ENCODE measurements around the gene HINT1. TPM values are rescaled to one million over a fixed set of nuclear protein-coding genes. Genes with fewer than 3 reads are reported as not detected.

The HINT1 gene
- total RNA-seq (245 TPM), polyA plus RNA-seq (ENCODE audit: insufficient read depth in 1 of 8, insufficient read length in 8 of 8, low replicate concordance in 1 of 8) (100 to 1,000 TPM; 288 to 411 (median 339) TPM)
- long read RNA-seq, donor 1, transcript HINT1-201 (3 exons, 1,081 nt): major isoform, 165 of 187 reads
- long read RNA-seq, donor 1, transcript HINT1-209 (3 exons, 656 nt): minor isoform, 5 of 187 reads
- long read RNA-seq, donor 1, partial matches to known transcripts: 10 of 187 reads
- long read RNA-seq, donor 1, other reads (novel, unspliced or antisense): 6 of 187 reads
- long read RNA-seq, donor 2, transcript HINT1-201 (3 exons, 1,081 nt): major isoform, 52 of 61 reads
- long read RNA-seq, donor 2, partial matches to known transcripts: 8 of 61 reads
- long read RNA-seq, donor 2, other reads (novel, unspliced or antisense): 0 of 61 reads
- long read RNA-seq, donor 3, transcript HINT1-201 (3 exons, 1,081 nt): major isoform, 268 of 294 reads
- long read RNA-seq, donor 3, transcript HINT1-209 (3 exons, 656 nt): minor isoform, 7 of 294 reads
- long read RNA-seq, donor 3, partial matches to known transcripts: 6 of 294 reads
- long read RNA-seq, donor 3, other reads (novel, unspliced or antisense): 11 of 294 reads
- long read RNA-seq, donor 4, transcript HINT1-201 (3 exons, 1,081 nt): major isoform, 316 of 370 reads
- long read RNA-seq, donor 4, transcript HINT1-209 (3 exons, 656 nt): minor isoform, 7 of 370 reads
- long read RNA-seq, donor 4, partial matches to known transcripts: 33 of 370 reads
- long read RNA-seq, donor 4, other reads (novel, unspliced or antisense): 12 of 370 reads
- long read RNA-seq, donor 5, transcript HINT1-209 (3 exons, 656 nt): minor isoform, 15 of 826 reads
- long read RNA-seq, donor 5, transcript HINT1-201 (3 exons, 1,081 nt): major isoform, 694 of 826 reads
- long read RNA-seq, donor 5, partial matches to known transcripts: 44 of 826 reads
- long read RNA-seq, donor 5, other reads (novel, unspliced or antisense): 69 of 826 reads
- long read RNA-seq, donor 6, transcript HINT1-201 (3 exons, 1,081 nt): major isoform, 884 of 1,094 reads
- long read RNA-seq, donor 6, transcript HINT1-209 (3 exons, 656 nt): minor isoform, 19 of 1,094 reads
- long read RNA-seq, donor 6, transcript HINT1-204 (2 exons, 681 nt): minor isoform, 11 of 1,094 reads
- long read RNA-seq, donor 6, partial matches to known transcripts: 94 of 1,094 reads
- long read RNA-seq, donor 6, other reads (novel, unspliced or antisense): 84 of 1,094 reads
- long read RNA-seq, donor 7, transcript HINT1-209 (3 exons, 656 nt): minor isoform, 10 of 574 reads
- long read RNA-seq, donor 7, transcript HINT1-201 (3 exons, 1,081 nt): major isoform, 480 of 574 reads
- long read RNA-seq, donor 7, transcript HINT1-204 (2 exons, 681 nt): minor isoform, 6 of 574 reads
- long read RNA-seq, donor 7, partial matches to known transcripts: 61 of 574 reads
- long read RNA-seq, donor 7, other reads (novel, unspliced or antisense): 17 of 574 reads
- long read RNA-seq, donor 8, transcript HINT1-201 (3 exons, 1,081 nt): major isoform, 326 of 466 reads
- long read RNA-seq, donor 8, transcript HINT1-209 (3 exons, 656 nt): minor isoform, 14 of 466 reads
- long read RNA-seq, donor 8, partial matches to known transcripts: 79 of 466 reads
- long read RNA-seq, donor 8, other reads (novel, unspliced or antisense): 42 of 466 reads
- long read RNA-seq, donor 9, transcript HINT1-209 (3 exons, 656 nt): minor isoform, 8 of 829 reads
- long read RNA-seq, donor 9, transcript HINT1-201 (3 exons, 1,081 nt): major isoform, 337 of 829 reads
- long read RNA-seq, donor 9, partial matches to known transcripts: 467 of 829 reads
- long read RNA-seq, donor 9, other reads (novel, unspliced or antisense): 16 of 829 reads
- long read RNA-seq, donor 10, transcript HINT1-209 (3 exons, 656 nt): minor isoform, 5 of 769 reads
- long read RNA-seq, donor 10, transcript HINT1-201 (3 exons, 1,081 nt): major isoform, 601 of 769 reads
- long read RNA-seq, donor 10, partial matches to known transcripts: 90 of 769 reads
- long read RNA-seq, donor 10, other reads (novel, unspliced or antisense): 72 of 769 reads
- long read RNA-seq, donor 11, transcript HINT1-209 (3 exons, 656 nt): minor isoform, 6 of 418 reads
- long read RNA-seq, donor 11, transcript HINT1-201 (3 exons, 1,081 nt): major isoform, 343 of 418 reads
- long read RNA-seq, donor 11, partial matches to known transcripts: 44 of 418 reads
- long read RNA-seq, donor 11, other reads (novel, unspliced or antisense): 23 of 418 reads

DNA sequence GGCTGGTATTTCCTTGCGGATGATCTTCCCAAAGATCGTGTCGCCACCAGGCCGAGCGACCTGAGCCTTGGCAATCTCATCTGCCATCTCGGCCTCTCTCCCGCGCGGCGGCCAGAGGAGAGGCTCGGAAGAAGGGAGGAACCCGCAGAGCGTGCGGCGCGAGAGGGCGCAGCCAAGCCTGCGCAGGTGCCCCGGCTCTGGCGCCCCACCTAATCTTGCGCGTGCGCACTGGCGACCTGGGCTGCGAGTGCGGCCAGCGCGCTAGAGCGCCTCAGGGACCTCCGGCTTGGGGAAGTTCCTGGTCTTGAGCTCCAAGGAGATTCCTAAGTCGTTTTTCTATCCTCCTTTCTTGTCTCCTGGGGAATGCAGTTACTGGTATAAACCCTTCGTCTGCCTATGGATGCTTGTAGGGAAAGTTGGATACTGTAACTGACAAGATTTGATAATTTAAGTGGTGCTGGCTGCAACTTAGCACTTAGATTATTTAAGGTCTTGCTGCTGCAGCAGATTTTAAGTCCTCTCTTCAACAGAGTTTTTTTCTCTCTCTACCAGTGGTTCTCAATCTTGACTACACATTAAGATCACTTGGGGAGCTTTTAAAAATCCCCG is at the start of gene HINT1:
Gene HINT1 (minus strand): TSS at position 138 of the 609 bp plus-strand sequence. CDS start 51 bp downstream, at position 87.
- H3K27ac ChIP-seq (ENCODE audit: low read length): peak within 1 kb of the TSS; percentile 94
- no peaks in the 10 kb centered on the region for H3K9me3 ChIP-seq (replicated peaks; ENCODE audit: control insufficient read depth, low read depth, low read length)
- peaks cover 19% of the 10 kb centered on the region for H3K36me3 ChIP-seq (ENCODE audit: control insufficient read depth, insufficient read depth, low read length)
- peak within 1 kb of the TSS; percentile 97 for H3K4me3 ChIP-seq (ENCODE audit: low read length)
- peaks cover 6% of the 10 kb centered on the region for H3K4me1 ChIP-seq (ENCODE audit: control insufficient read depth, insufficient read depth, low read length)
- DNase-seq: peak; percentile 94
- under 1% methylated on average over 30 of the region's 33 CpGs for WGBS (ENCODE audit: insufficient coverage)
- no peaks in the 10 kb centered on the region for H3K27me3 ChIP-seq (ENCODE audit: control insufficient read depth, insufficient read depth, low read length)

DNA sequence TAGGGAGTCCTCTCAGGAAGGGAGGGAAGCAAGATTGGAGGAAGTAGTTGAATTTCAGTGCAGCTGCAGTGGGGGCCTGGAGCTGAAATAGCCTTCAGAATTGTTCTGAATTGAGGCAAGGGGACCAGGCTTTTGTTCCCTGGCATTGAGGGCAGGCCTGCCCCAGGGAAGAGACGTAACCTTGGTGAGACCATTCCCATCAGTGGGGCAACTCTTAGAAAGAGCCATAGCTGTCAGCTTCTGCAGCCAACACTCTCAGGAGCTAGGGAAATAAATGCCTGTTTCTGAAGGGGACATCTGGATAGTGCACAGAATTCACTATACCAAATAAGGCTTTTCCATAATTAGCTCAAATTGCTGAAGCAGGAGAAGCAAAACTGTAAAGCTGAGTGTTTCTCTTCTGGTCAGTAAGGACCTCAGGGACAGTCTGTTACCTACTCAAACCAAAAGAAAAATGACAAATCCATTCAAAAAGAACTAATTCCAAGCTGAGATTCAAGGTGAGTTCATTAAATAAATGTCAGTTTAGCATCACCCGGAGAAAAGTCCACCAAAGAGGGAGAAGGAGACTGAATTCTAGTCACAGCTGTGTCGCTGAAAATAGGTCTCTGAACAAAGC is 49.7 kb upstream of the HINT1 start:
- no peak overlapping the region for H3K4me3 ChIP-seq (ENCODE audit: low read length)
- 26% methylated on average over 3 of the region's 3 CpGs for WGBS (ENCODE audit: insufficient coverage)
- DNase-seq: peak; percentile 14
- no peaks in the 10 kb centered on the region for H3K36me3 ChIP-seq (ENCODE audit: control insufficient read depth, insufficient read depth, low read length)
- no peaks in the 10 kb centered on the region for H3K9me3 ChIP-seq (replicated peaks; ENCODE audit: control insufficient read depth, low read depth, low read length)
- no peaks in the 10 kb centered on the region for H3K4me1 ChIP-seq (ENCODE audit: control insufficient read depth, insufficient read depth, low read length)
- H3K27ac ChIP-seq (ENCODE audit: low read length): no peak overlapping the region
- no peaks in the 10 kb centered on the region for H3K27me3 ChIP-seq (ENCODE audit: control insufficient read depth, insufficient read depth, low read length)

DNA sequence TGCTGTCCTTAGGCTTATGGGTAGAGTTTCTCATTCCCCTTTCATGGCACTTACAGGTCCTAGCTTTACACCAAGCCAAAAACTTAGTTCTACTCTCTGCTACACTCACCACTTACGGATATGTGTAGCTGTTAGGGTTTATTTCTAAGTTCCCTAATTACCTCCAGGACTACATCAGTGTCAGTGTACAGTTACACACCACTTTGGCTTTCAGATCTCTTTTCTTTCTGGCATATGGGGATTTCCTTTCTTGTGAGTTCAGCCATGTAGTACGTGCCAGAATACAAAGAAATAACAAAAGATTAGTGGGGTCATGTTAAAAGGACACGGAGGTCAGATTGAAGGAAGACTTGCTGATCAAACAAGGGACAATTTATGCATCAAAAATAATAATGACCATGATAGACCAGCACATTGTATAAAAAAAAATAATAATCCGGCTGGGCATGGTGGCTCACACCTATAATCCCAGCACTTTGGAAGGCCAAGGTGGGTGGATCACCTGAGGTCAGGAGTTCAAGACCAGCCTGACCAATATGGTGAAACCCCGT is 47.5 kb upstream of the HINT1 start:
- Histone ChIP-seq H3K9me3 (replicated peaks; ENCODE audit: control insufficient read depth, low read depth, low read length) (no peaks in the 10 kb centered on the region), H3K27ac (ENCODE audit: low read length) (no peak overlapping the region), H3K36me3 (ENCODE audit: control insufficient read depth, insufficient read depth, low read length) (no peaks in the 10 kb centered on the region), H3K4me1 (ENCODE audit: control insufficient read depth, insufficient read depth, low read length) (no peaks in the 10 kb centered on the region), H3K27me3 (ENCODE audit: control insufficient read depth, insufficient read depth, low read length) (no peaks in the 10 kb centered on the region), H3K4me3 (ENCODE audit: low read length) (no peak overlapping the region)
- DNase-seq: peak; percentile 15
- WGBS (ENCODE audit: insufficient coverage): no CpG with 5 or more reads among the region's 5 CpGs

DNA sequence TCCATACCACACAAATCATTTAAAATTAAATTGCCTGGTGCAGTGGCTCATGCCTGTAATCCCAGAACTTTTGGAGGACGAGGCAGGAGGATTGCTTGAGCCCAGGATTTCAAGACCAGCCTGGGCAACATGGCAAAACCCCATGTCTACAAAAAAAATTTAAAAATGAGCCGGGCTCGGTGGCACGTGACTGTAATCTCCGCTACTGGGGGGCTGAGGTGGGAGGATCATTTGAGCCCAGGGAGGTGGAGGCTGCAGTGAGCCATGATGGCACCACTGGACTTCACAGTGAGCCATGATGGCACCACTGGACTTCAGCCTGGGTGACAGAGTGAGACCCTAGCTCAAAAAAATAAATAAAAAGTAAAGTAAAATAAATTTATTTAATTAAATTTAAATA is 46.6 kb upstream of the HINT1 start:
- Histone ChIP-seq H3K4me1 (ENCODE audit: control insufficient read depth, insufficient read depth, low read length) (no peaks in the 10 kb centered on the region), H3K36me3 (ENCODE audit: control insufficient read depth, insufficient read depth, low read length) (no peaks in the 10 kb centered on the region), H3K27ac (ENCODE audit: low read length) (no peak overlapping the region), H3K9me3 (replicated peaks; ENCODE audit: control insufficient read depth, low read depth, low read length) (no peaks in the 10 kb centered on the region), H3K27me3 (ENCODE audit: control insufficient read depth, insufficient read depth, low read length) (no peaks in the 10 kb centered on the region), H3K4me3 (ENCODE audit: low read length) (no peak overlapping the region)
- DNase-seq: no peak
- no CpG with 5 or more reads among the region's 5 CpGs for WGBS (ENCODE audit: insufficient coverage)

DNA sequence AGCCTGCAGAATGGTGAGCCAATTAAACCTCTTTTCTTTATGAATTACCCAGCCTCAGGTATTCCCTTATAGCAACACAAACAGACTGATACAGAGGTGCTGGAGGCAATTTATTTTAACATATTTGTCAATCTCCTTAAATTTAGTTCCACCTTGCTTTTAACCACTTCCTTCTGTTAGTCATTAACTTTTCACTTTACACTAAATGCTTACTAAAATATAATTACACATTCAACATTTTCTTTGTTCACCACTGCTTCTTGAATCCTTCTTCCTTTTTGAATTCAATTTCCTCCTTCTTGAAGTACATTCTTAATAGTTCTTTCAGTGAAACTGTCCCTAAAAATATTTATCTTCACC is 45.1 kb upstream of the HINT1 start:
- DNase-seq: no peak
- no peaks in the 10 kb centered on the region for H3K9me3 ChIP-seq (replicated peaks; ENCODE audit: control insufficient read depth, low read depth, low read length)
- H3K36me3 ChIP-seq (ENCODE audit: control insufficient read depth, insufficient read depth, low read length): no peaks in the 10 kb centered on the region
- H3K4me1 ChIP-seq (ENCODE audit: control insufficient read depth, insufficient read depth, low read length): no peaks in the 10 kb centered on the region
- no peaks in the 10 kb centered on the region for H3K27me3 ChIP-seq (ENCODE audit: control insufficient read depth, insufficient read depth, low read length)
- H3K4me3 ChIP-seq (ENCODE audit: low read length): no peak overlapping the region
- no peak overlapping the region for H3K27ac ChIP-seq (ENCODE audit: low read length)

DNA sequence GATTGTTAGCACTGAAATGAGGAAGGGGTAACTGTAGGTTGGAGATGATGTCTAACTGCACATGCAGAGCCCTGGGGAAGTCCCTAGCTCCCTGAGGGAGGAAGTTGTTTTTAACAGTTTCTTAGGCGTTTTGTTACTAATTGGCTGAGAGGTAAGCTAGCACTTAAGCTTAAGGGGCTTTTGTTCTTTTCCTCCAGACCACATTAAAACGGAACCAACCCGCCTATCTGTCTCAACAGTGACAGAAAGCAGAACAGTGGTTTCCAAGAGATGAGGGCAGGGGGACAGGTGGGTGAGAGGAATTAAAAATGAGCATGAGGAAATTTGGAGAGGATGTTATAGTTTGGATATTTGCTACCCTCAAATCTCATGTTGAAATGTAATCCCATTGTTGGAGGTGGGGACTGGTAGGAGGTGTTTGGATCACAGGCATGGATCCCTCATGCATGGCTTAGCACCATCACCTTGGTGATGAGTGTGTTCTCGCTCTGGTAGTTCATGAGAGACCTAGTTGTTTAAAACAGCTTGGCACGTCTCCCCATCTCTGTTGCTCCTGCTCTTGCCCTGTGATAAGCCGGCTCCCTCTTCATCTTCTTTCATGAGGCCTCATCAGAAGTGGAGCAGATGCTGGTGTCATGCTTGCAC is 44.6 kb upstream of the HINT1 start:
- H3K36me3 ChIP-seq (ENCODE audit: control insufficient read depth, insufficient read depth, low read length): no peaks in the 10 kb centered on the region
- H3K4me3 ChIP-seq (ENCODE audit: low read length): no peak overlapping the region
- DNase-seq: peak; percentile 43
- no peaks in the 10 kb centered on the region for H3K4me1 ChIP-seq (ENCODE audit: control insufficient read depth, insufficient read depth, low read length)
- no peak overlapping the region for H3K27ac ChIP-seq (ENCODE audit: low read length)
- 53% methylated on average over 3 of the region's 6 CpGs for whole genome bisulfite sequencing (ENCODE audit: insufficient coverage)
- no peaks in the 10 kb centered on the region for H3K27me3 ChIP-seq (ENCODE audit: control insufficient read depth, insufficient read depth, low read length)
- no peaks in the 10 kb centered on the region for H3K9me3 ChIP-seq (replicated peaks; ENCODE audit: control insufficient read depth, low read depth, low read length)

DNA sequence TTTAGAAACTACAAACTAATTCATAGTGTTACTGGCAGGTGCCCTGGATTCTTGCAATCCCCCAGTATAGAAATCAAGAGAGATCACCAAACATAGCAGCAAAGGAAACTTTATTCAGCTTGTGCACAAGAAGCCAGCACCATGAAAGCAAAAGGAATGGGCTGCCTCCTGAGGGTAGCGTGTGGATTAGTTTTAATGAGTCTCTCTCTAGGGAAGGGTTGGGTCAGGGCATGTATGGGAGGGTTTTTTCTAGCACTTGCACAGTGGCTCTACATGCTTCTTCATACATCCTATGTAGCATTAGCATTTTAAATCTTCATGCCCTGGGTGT is 44.1 kb upstream of the HINT1 start:
- Histone ChIP-seq H3K4me3 (ENCODE audit: low read length) (no peak overlapping the region), H3K27me3 (ENCODE audit: control insufficient read depth, insufficient read depth, low read length) (no peaks in the 10 kb centered on the region), H3K4me1 (ENCODE audit: control insufficient read depth, insufficient read depth, low read length) (no peaks in the 10 kb centered on the region), H3K9me3 (replicated peaks; ENCODE audit: control insufficient read depth, low read depth, low read length) (no peaks in the 10 kb centered on the region), H3K27ac (ENCODE audit: low read length) (no peak overlapping the region), H3K36me3 (ENCODE audit: control insufficient read depth, insufficient read depth, low read length) (no peaks in the 10 kb centered on the region)
- no CpG with 5 or more reads among the region's 1 CpG for WGBS (ENCODE audit: insufficient coverage)
- no peak for DNase-seq

DNA sequence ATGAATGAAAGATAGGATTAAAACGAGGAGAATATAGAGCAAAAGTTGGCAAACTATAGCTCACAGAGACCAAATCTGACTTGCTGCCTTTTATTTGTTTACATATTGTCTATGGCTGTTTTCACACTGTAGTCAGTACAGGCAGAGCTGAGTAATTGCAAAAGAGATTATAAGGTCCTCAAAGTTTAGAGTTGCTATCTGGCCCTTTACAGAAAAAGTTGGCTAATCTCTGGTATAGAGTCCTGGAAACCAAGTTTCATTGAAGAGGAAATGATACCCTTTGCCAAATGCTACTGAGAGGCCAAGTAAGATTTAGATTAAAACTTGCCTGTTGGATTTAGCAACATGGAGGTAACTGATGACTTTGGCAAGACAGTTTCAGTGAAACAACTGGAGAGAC is 41.7 kb upstream of the HINT1 start:
- DNase-seq: no peak
- no peaks in the 10 kb centered on the region for H3K36me3 ChIP-seq (ENCODE audit: control insufficient read depth, insufficient read depth, low read length)
- no peaks in the 10 kb centered on the region for H3K27me3 ChIP-seq (ENCODE audit: control insufficient read depth, insufficient read depth, low read length)
- no CpG with 5 or more reads among the region's 1 CpG for WGBS (ENCODE audit: insufficient coverage)
- H3K9me3 ChIP-seq (replicated peaks; ENCODE audit: control insufficient read depth, low read depth, low read length): no peaks in the 10 kb centered on the region
- no peaks in the 10 kb centered on the region for H3K4me1 ChIP-seq (ENCODE audit: control insufficient read depth, insufficient read depth, low read length)
- no peak overlapping the region for H3K27ac ChIP-seq (ENCODE audit: low read length)
- no peak overlapping the region for H3K4me3 ChIP-seq (ENCODE audit: low read length)
